Measurements from ENCODE around the gene MYO10.

Gene MYO10

DNA sequence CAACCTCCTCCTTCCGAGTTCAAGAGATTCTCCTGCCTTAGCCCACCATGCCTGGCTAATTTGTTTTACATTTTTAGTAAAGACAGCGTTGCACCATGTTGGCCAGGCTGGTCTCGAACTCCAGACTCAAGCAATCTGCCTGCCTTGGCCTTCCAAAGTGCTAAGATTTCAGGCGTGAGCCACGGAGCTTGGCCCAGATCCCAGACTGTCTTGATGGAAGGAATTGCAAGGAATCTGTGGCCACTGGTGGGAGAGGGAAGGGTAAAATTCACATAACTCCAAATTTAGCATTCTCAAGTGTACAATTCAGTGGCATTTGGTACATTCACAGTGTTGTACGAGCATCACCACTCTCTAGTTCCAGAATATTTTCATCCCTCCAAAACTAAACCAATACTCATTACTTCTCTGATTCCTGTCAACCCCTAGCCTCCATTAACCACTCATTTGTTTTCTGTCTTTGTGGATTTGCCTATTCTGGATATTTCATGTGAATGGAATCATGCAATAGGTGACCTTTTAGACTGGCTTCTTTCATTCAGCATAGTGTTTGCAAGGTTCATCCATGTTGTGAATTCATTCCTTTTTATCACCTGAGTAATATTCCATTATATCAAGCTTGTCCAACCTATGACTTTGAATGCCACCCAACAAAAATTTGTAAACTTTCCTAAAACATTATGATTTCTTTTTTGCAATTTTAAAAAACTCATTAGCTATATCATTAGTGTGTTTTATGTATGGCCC lies 8.9 kb upstream of the MYO10 start:
- FAIRE-seq (no peak), DNase-seq (ENCODE audit: extremely low spot score, insufficient read length, low read depth) (no peak)

DNA sequence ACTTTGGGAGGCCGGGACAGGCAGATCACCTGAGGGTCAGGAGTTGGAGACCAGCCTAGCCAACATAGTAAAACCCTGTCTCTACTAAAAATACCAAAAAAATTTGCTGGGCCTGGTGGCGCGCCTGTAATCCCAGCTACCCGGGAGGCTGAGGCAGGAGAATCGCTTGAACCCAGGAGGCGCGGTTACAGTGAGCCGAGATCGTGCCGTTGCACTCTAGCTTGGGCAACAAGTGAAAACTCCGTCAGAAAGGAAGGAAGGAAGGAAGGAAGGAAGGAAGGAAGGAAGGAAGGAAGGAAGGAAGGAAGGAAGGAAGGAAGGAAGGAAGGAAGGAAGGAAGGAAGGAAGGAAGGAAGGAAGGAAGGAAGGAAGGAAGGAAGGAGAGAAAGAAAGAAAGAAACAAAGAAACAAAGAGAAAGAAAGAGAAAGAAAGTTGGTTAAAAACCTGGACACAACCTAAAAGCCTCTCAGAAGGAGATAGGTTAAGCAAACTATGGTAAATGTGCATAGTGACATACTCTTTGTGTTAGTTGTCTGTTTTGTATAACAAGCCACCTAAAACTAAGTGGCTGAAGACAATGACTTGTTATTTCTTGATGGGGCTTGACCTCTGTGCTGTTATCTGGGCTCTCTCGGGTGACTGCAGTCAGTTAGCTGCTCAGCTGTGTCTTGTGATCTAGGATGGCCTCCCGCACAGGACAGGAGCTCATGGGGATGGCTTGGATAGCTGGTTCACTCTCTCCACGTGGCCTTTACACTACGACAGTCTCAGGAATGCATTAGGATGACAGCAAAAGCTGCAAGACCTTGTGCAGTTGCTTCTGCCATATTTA lies 8.0 kb upstream of the MYO10 start:
- DNase-seq (ENCODE audit: extremely low spot score, insufficient read length, low read depth) (no peak), FAIRE-seq (no peak)

DNA sequence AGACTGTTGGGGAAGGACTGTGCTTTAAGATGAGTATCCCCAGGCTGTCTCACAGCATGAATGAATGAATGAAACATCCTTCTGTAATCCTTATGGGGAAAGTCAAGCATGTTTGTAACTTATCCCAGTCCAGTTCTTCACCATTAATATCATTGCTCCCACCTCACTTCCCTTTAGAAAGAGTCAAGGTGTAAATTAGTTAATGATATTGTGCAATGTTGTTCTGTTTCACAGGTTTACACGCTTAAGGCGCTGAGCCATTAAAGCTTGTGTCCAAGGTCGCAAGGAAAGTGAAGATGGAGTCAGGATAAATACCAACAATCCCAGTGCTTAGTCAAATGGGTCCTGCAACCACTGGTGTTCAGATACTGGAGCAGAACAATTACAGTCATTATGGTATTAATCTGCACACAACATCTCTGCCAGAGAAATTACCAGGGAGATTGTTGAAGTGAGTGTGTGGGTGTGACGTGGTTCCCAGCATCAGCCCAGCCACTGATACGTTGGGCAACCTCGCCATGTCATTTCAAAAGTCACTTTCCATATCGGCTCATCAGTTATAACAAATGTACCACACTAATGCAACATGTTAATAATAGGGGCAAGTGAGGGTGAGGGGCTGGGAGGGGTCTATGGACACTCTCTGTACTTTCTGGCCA lies 1.5 kb upstream of the MYO10 start:
- no peak for FAIRE-seq

DNA sequence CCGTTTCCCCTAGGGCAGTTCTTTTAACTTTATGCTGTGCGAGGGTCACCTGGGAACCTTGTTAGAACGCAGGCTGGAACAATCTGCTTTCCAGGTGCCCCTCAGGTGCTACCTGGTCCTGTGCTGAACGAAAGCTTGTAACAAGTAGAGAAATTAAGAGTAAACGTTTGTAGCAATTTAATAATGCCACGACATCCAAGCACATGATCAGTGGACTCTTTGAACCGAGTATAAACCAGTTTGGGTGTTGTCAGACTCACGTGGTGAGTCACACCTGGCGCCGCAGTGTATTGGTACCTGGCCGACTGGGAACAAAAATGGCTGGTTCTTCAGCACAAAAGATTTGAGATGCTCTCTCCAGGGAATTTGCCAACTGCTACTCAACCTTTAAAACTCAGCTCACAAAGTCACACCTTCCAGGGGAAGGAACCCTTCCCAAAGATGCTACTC lies 926 bp upstream of the MYO10 start:
- no peak for DNase-seq (ENCODE audit: extremely low spot score, insufficient read length, low read depth)
- FAIRE-seq: no peak

More for the DNA sequence above, 1.5 kb upstream of the MYO10 start:
- no peak for DNase-seq (ENCODE audit: extremely low spot score, insufficient read length, low read depth)

DNA sequence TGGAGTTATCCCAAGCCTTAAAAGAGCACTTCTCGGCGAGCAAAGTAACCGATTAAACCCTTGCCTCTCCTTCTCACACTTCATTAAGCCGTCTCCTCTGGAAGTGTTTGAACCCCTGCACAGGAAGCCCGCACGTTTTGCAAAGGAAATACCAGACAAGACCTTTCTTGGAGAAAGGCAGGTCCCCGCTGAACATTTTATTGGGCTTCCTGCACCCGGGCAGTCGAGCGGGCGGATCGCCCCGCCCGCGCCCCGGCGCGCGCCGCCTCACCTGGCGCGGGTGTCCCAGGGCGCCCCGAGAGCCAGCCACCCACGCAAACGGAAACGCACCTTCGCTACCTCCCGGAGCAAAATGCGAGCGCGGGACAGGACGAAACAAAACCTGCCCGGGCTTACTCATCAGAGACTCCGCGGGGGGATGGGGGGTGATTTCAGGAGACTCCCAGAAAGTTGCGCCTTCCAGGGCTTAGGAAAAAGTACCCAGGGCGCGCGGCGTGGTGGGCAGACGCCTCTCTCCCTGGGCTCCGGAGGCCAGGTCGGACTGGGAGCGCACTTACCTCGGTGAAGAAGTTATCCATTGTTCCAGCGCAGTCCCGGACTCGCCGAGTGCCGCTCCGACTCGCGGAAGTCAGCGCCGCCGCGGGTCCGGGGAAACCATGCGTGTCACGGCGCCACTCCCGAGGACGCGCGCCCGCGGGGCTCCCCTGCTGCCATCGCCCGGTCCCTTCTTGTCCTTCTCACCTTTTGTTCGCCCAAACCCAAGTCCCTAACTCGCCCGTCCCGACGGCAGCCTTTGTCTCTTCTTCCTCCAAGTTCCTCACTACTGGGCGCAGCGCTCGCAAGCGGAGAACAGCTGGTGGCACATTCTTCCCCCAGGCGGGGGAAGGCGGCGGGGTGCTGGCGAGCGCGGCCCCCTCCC lies 598 bp downstream of the MYO10 start:
- no peak for DNase-seq (ENCODE audit: extremely low spot score, insufficient read length, low read depth)
- no peak for FAIRE-seq

DNA sequence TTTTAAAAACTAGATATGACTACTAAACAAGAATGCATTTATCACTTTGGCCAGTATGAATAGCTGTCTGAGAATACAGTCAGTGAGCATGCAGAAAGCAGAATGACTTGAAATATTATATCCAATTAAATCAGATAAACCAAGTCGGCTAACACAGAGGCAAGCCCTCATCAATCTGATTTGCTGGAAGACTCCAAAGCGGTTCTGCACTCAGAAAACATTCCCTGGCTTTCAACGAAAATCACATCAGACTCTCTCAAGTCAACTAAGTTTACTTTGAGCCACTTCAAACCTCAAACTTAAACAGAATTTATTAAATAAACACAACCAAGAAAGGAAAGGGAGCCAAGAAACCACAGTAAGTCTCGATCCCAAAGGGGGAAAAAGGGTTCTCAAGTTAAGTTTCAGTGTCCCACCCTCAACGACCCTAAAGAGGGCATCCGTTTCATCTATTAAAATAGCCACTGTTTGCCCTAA lies 1.4 kb downstream of the MYO10 start:
- FAIRE-seq (no peak), DNase-seq (ENCODE audit: extremely low spot score, insufficient read length, low read depth) (no peak)

DNA sequence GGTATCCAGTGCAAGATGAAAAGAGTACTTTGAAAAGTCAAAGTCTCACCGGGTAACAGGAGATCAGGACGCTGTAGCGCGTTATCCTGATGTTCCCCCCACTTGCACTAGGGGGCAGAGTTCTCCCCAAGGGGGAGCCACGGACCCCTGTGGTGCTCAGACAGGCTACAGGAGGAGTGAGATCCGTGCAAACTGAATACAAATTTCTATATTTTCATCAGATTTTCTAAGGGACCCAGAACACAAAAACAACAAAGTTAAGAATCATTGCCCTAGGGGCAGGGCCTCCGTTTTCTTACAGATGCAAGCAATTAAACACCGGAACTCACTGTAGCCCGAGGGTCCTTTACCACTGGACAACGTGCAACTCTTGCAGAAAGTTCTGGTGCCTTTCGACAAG lies 2.0 kb downstream of the MYO10 start:
- no peak for DNase-seq (ENCODE audit: extremely low spot score, insufficient read length, low read depth)
- FAIRE-seq: peak; percentile 24

DNA sequence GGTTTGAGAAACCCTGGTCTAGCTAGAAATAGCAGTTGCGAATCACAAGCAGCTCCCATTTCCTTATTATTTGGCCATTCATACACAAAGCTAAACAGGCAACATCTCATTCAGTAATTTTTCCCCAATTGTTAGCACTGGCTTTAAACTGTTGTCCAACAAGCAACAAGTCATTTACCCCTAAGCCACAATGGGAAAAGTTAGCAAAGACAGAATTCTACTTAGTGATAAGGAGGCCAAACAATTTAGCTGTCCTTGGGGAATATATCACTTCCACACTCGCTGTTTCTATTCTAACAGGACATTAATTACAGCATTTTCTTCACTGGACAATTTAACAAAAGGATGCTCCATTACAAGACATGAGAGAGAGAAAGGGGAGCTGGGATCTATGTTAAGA lies 2.8 kb downstream of the MYO10 start:
- FAIRE-seq (no peak), DNase-seq (ENCODE audit: extremely low spot score, insufficient read length, low read depth) (no peak)

DNA sequence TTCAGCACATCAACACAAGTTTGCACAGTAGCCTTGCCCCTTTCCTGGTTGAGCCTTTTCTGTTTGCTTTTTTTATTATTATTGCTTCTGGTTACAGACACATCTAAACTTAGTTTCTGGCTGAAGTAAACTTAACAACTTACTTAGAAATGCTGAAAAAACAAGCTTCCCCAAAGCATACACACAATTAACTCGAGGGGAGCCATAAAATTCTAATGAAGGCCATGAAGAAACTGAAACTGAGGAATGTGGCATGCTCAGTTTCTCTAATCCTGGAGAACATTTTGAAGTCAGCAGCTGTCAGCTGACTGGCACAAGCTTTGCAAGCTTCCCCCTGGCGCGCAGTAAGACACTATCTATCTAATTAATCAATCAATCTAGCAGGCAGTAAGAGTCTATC lies 3.7 kb downstream of the MYO10 start:
- DNase-seq (ENCODE audit: extremely low spot score, insufficient read length, low read depth) (no peak), FAIRE-seq (no peak)

DNA sequence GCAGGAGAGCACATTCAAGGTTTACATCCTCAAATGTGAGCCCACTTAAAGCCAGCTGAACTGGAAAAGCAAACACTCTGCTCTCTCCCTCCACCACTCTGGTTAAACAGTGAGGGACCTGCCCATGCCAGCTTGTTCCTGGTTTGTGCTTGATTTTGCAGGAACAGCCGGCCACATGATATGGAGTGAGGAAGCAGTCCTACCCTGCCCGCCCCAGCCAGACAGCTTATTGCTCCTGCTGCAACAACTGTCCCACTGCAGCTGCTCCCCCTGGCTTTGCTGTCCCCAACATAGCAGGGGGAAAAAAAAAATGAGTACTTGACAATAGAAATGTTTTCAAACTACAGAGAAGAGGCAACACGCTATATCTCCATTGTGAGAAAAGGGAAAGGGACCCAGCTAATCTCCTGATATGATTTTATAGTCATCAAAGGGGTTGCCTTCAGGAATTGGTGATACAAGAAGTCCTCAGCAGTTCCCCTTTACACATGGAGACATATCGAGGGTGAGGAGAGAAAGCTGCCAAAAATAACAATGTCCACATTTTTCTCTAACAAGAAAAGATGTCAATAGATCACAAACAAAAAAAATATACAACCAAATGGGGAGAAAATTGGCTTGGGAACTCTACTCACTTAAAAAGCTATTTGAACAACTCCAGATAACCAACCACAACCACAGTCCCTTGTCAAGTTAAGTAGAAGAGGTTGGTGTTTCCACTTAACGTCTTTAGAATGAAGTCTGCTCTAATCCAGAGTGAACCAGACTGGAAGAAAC lies 4.6 kb downstream of the MYO10 start:
- DNase-seq (ENCODE audit: extremely low spot score, insufficient read length, low read depth) (no peak), FAIRE-seq (no peak)

DNA sequence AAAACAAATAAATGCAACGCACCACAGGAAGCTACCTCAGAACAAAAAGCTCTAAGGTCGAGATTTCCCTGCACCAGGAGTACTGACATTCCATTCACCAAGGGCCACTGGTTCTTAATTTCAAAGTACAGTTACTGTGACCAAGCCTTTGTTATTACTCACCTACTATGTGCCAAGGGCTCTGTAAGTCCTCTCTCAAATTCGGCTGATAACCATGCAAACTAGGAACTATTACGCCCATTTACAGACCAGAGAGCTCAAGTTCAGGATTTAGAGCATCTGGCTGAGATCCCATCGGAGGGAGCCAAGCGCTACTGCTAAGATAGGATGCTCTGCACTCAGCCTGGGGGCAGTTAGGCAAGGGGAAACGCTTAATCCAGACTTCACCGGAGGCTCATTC lies 5.6 kb downstream of the MYO10 start:
- FAIRE-seq (no peak), DNase-seq (ENCODE audit: extremely low spot score, insufficient read length, low read depth) (no peak)

DNA sequence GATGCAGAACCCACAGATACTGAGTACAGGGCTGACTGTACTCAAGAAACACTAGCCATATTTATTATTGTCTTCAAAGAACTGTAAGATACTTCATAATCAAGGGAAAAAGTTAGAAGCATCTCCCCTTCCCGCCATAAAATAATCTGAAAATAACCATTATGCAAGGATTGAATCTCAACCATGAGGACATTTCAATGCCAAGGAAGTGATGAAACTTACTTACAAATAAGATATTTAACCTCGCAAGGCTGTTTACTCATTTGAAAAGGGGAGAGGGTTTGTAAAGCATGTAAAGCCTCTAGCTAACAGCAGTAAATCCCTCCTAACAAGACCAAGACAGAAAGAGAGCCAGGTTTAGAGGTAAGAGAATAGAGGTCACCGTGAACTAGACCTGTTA lies 6.3 kb downstream of the MYO10 start:
- DNase-seq (ENCODE audit: extremely low spot score, insufficient read length, low read depth) (no peak), FAIRE-seq (no peak)

DNA sequence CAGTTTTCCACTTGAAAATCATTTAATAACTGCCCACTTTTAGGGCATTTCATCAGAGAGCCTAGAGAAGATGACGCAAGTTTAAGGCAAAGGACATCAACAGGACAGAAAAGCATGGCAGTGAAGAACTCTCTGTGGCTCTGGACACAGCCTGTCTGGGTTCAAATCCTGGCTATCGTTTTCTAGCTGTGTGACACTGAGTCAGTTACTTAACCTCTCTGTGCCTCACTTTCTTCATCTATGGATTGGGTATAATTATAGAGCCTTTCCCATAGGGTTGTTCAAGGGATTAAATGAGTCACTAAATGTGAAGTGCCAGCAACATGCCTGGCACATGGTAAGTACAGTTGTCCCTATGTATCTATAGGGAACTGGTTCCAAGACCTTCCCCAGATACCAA lies 6.7 kb downstream of the MYO10 start:
- FAIRE-seq (no peak), DNase-seq (ENCODE audit: extremely low spot score, insufficient read length, low read depth) (no peak)

DNA sequence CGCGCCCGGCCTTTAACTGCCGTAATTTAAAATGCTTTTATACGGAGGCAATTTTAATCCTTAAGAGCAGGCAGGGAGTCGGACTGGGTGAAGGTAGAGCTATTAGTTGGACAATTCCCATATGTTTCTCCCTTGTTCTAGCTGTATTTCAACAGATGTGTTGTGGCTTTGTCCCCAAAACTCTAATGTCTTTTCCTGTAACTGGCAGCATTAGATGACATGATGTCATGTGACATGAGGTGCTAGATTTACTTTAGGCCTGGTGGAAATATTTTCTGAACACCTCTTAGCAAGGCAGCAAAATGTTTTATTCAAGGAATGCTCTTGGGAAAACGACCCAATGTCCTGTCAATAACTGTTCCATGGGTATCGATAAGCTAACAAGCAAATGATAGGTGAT lies 8.5 kb downstream of the MYO10 start:
- FAIRE-seq: no peak
- no peak for DNase-seq (ENCODE audit: extremely low spot score, insufficient read length, low read depth)

DNA sequence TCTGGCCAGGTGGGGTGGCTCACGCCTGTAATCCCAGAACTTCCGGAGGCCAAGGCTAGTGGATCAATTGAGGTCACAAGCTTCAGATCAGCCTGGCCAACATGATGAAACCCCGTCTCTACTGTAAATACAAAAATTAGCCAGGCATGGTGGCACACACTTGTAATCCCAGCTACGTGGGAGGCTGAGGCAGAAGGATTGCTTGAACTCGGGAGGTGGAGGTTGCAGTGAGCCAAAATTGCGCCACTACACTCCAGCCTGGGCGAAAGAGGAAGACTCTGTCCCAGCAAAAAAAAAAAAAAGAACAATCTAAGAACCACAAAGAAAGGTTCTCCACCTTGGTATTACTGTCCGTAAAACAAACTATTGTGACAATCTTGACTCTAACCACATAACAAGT lies 9.7 kb downstream of the MYO10 start:
- DNase-seq (ENCODE audit: extremely low spot score, insufficient read length, low read depth) (no peak), FAIRE-seq (no peak)

DNA sequence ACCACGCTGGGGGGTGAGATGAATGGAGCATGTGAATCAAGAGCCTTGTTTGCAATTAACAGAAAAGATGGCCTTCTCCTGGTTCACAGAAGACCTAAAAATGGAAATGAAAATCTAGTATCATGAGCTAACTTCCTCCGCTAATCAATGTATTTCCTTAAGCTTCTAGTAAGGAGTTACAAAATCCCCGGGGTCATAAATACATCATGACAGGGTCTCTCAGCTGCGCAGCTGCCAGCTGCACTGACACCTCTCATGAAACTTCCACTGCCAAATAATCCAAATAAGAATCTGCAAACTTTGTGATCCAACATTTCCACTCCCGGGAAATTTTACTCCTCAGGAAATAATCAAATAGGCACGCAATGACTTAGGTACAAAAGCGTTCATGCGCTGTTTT lies 11.9 kb downstream of the MYO10 start:
- FAIRE-seq: no peak
- DNase-seq (ENCODE audit: extremely low spot score, insufficient read length, low read depth): no peak

DNA sequence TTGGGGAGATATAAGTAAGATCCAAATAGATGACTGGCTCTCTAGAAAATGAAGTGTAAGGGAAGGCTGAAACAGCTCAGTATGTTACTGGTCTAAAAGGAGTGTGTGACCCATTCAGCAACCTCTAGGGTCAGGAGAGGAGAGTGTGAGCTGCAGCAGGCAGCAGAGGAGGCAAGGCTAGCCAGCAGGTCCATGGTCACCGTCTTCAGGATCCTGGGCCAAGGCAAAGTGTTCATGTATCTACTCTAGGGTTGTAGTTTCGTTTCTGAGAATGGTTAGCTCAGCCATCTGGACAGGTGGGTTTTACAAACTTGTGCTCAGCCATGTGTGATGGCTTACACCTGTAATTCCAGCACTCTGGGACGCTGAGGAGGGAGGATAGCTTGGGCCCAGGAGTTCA lies 13.7 kb downstream of the MYO10 start:
- FAIRE-seq: no peak
- no peak for DNase-seq (ENCODE audit: extremely low spot score, insufficient read length, low read depth)

DNA sequence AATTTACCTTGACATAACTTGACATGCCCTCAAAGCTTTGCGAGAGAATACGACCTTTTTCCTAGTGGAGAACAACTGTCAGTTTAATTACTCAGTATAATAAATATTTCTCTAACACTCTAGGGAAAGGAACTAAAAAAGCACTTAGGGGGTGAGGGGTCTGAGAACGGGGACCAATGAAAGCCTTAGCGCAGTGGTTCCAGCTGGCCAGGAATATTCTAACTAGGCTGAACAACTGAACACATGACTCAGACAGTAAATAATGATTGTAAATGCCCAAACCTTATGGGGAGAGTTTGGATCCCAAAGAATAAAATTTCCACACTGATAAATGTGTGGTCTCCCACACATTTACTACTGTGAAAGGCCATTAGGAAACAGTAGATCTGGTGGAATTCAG lies 14.9 kb downstream of the MYO10 start:
- FAIRE-seq: no peak
- no peak for DNase-seq (ENCODE audit: extremely low spot score, insufficient read length, low read depth)

DNA sequence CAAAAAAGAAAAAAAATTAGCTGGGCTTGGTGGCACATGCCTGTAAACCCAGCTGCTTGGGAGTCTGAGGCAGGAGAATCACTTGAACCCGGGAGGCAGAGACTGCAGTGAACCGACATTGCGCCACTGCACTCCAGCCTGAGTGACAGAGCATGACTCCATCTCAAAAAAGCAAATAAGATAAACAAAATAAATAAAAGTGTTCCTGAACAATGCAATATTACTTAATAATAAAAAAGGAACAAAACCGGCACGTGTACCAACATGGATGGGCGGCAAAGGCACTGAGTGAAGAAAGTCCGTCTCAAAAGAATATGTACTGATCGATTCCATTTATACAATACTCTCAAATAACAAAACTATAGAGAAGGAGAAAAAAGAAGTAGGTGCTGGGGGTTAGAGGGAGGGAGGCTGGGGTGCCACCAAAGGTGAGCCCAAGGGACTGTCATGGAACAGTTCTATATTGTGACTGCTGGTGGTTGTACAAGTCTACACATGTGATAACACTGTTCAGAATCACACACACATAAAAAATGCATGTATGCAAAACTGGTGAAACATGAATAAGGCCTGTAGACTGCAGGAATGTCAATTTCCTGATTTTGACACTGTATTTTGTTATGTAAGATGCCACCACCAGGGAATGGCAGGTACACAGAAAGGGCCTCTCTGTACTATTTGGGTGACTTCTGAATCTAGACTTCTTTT lies 15.8 kb downstream of the MYO10 start:
- DNase-seq (ENCODE audit: extremely low spot score, insufficient read length, low read depth): no peak

More for the DNA sequence above, 15.8 kb downstream of the MYO10 start:
- FAIRE-seq: no peak

Data from GM18507 (cell line).